HepG2 (cell line): Measurements from ENCODE around the gene HTR3C. TPM values are rescaled to one million over a fixed set of nuclear protein-coding genes. Genes with fewer than 3 reads are reported as not detected.
"Not testable (repeated sequence)": the region's sequence is repeated elsewhere in the genome, so short reads cannot be mapped to it uniquely, and the experiment has no call there.

Experiments used
- ATAC-seq: fragments of 200-7000 bp; cut with Tn5 transposase; 3 replicates; pipeline ENCODE4 v1.9.1; 2020; ENCODE audit warnings: mild to moderate bottlenecking, moderate library complexity
- BruUV-seq: library from RNA; stranded (reverse); fragments of 400-500 nt; replicated peaks from 2 replicates; lab custom pipeline; 2021; lab: Mats Ljungman, UMichigan
- CTCF ChIA-PET: fragments of 300-600 bp; formaldehyde crosslinking; extraction: SDS; loops from one replicate; lab custom pipeline; 2021; ENCODE audit warnings: low total read pairs, inconsistent platforms, low intra/inter-chr PET ratio; lab: Yijun Ruan, JAX
- POLR2A ChIA-PET: fragments of 350-600 bp; sonication (Branson Sonifier 250); formaldehyde crosslinking; loops from one replicate; lab custom pipeline; 2020; ENCODE audit warnings: antibody characterized with exemption, inconsistent platforms; lab: Yijun Ruan, JAX
- DNase-seq: peaks from one replicate; pipeline ENCODE4 v3.0.0-alpha.2; 2015; ENCODE audit warnings: low spot score
- FAIRE-seq: peaks from 3 replicates; lab custom pipeline; 2011; peaks lifted over from hg19 to GRCh38; lab: Jason Lieb, UNC
- H2AFZ ChIP-seq: one replicate; pipeline ENCODE4 v1.6.1; 2011; ENCODE audit warnings: low read length, inconsistent platforms
- H3K27ac ChIP-seq: fragments of 300-600 bp; 3 replicates; pipeline ENCODE4 v1.8.0; 2011; ENCODE audit warnings: mixed run types, mild to moderate bottlenecking, mixed read lengths, low read length, inconsistent platforms; ENCODE audit not compliant: insufficient read depth; ENCODE audit errors: extremely low read length
- H3K27me3 ChIP-seq, 2 experiments: fragments of 200-600 bp in 1 of 2; 2 replicates in 1 of 2; 3 replicates in 1 of 2; pipeline versions ENCODE4 v1.6.0 to v1.8.0; 2011; ENCODE audit warnings: low read length in 2 of 2, mild to moderate bottlenecking in 2 of 2, moderate library complexity in 2 of 2, inconsistent platforms in 1 of 2; ENCODE audit not compliant: insufficient read depth in 2 of 2, control insufficient read depth in 1 of 2
- H3K36me3 ChIP-seq, 2 experiments: fragments of 200-600 bp in 1 of 2; replicated peaks in 1 of 2; 2 replicates in 1 of 2; 3 replicates in 1 of 2; pipeline versions ENCODE4 v1.5.1 to v1.8.0; 2011; ENCODE audit warnings: low read length in 2 of 2, inconsistent platforms in 1 of 2; ENCODE audit not compliant: insufficient read depth in 2 of 2, control insufficient read depth in 1 of 2
- H3K4me1 ChIP-seq: 2 replicates; pipeline ENCODE4 v1.5.1; 2012; ENCODE audit warnings: low read length, inconsistent platforms; ENCODE audit not compliant: insufficient read depth
- H3K4me2 ChIP-seq: 2 replicates; pipeline ENCODE4 v1.6.0; 2011; ENCODE audit warnings: low read depth, low read length, inconsistent platforms
- H3K4me3 ChIP-seq, 3 experiments: fragments of 200-600 bp in 1 of 3; sonication (generic), shearing (Covaris generic) in 1 of 3; replicated peaks in 1 of 3; 2 replicates each; pipeline ENCODE4 v1.5.1; 2011 to 2016; ENCODE audit warnings: low read length in 3 of 3, inconsistent platforms in 2 of 3, low read depth in 2 of 3, mild to moderate bottlenecking in 2 of 3, control low read depth in 1 of 3, mixed read lengths in 1 of 3; ENCODE audit not compliant: insufficient read depth in 1 of 3
- H3K79me2 ChIP-seq: one replicate; pipeline ENCODE4 v1.6.1; 2011; ENCODE audit warnings: low read length, inconsistent platforms; ENCODE audit not compliant: insufficient read depth
- H3K9ac ChIP-seq: 2 replicates; pipeline ENCODE4 v1.6.0; 2011; ENCODE audit warnings: mild to moderate bottlenecking, low read depth, low read length, inconsistent platforms; ENCODE audit not compliant: insufficient read depth
- H3K9me3 ChIP-seq: 2 replicates; pipeline ENCODE4 v1.5.1; 2012; ENCODE audit warnings: mild to moderate bottlenecking, low read length
- H4K20me1 ChIP-seq: 2 replicates; pipeline ENCODE4 v1.6.0; 2011; ENCODE audit warnings: inconsistent platforms, mild to moderate bottlenecking, low read length, moderate library complexity; ENCODE audit not compliant: insufficient read depth
- ETS1 ChIP-seq: sonication (generic); formaldehyde crosslinking; IDR thresholded peaks from 2 replicates; pipeline ENCODE4 v1.4.0; 2020; ENCODE audit warnings: missing genetic modification reagents
- FOXA1 ChIP-seq, 2 experiments: fragments of 450-650 bp in 1 of 2; sonication (generic) in 1 of 2; formaldehyde crosslinking in 1 of 2; IDR thresholded peaks; 2 replicates each; pipeline versions ENCODE4 v1.4.0 to v1.6.1; 2016 to 2020; ENCODE audit warnings: missing genetic modification reagents in 1 of 2
- KAT8 ChIP-seq: IDR thresholded peaks from 2 replicates; pipeline ENCODE4 v1.6.1; 2016; ENCODE audit warnings: missing genetic modification reagents, missing compliant biosample characterization
- KLF16 ChIP-seq, 2 experiments: sonication (generic) in 1 of 2; formaldehyde crosslinking in 1 of 2; IDR thresholded peaks; 2 replicates each; pipeline versions ENCODE4 v1.6.1 to v1.8.0; 2016 to 2023; ENCODE audit warnings: missing genetic modification reagents in 2 of 2, missing compliant biosample characterization in 1 of 2
- NR0B2 ChIP-seq: sonication (generic); formaldehyde crosslinking; IDR thresholded peaks from 2 replicates; pipeline ENCODE4 v1.4.0; 2020; ENCODE audit warnings: mild to moderate bottlenecking, missing genetic modification reagents
- REST ChIP-seq, 2 experiments: IDR thresholded peaks; 2 replicates each; pipeline ENCODE4 v1.6.1; 2011 to 2012; ENCODE audit warnings: low read length in 2 of 2, borderline replicate concordance in 1 of 2, low read depth in 1 of 2, mild to moderate bottlenecking in 1 of 2, moderate library complexity in 1 of 2
- ZFYVE20 ChIP-seq: sonication (generic); formaldehyde crosslinking; IDR thresholded peaks from 2 replicates; pipeline ENCODE4 v1.8.0; 2023; ENCODE audit warnings: low read depth, mild to moderate bottlenecking, moderate library complexity, missing genetic modification reagents, borderline replicate concordance
- ZNF512B ChIP-seq: sonication (generic); formaldehyde crosslinking; IDR thresholded peaks from 2 replicates; pipeline ENCODE4 v1.5.1; 2020; ENCODE audit warnings: missing genetic modification reagents, mild to moderate bottlenecking, borderline replicate concordance
- WGBS: methylation state at CpG from one replicate; pipeline ENCODE4 v1.1.6; 2017; ENCODE audit warnings: low lambda C conversion rate; 5-methylcytosine and 5-hydroxymethylcytosine counted together
- in situ Hi-C: cut with HindIII; loops from 2 replicates; pipeline ENCODE4 v1.10.0; 2017; ENCODE audit warnings: low pct_unique_long_range_greater_than_20kb; ENCODE audit not compliant: extremely low pct_ligation_motif_present
- intact Hi-C: fragments of 100-400 bp; cut with micrococcal nuclease; formaldehyde crosslinking; loops from one replicate; pipeline ENCODE4 v1.10.0; 2022; ENCODE audit not compliant: unreplicated experiment
- polyA plus RNA-seq, 8 experiments: library from polyadenylated mRNA; depleted of rRNA in 3 of 8; stranded (reverse) in 7 of 8; unstranded in 1 of 8; fragments of >200 nt; fragmentation: Illumina TruSeq in 4 of 8; extraction: Trizol in 4 of 8; gene quantifications; 2 replicates each; pipeline versions ENCODE4 v1.2.1 to v1.2.3, GENCODE V29; 2011 to 2016; ENCODE audit warnings: low read depth in 4 of 8, missing spikeins in 1 of 8, mixed read lengths in 1 of 8; ENCODE audit not compliant: insufficient read depth in 1 of 8
- total RNA-seq, 5 experiments: library from RNA; depleted of rRNA; stranded (reverse); fragments of >200 nt; fragmentation: Illumina TruSeq; extraction: Trizol; gene quantifications; 2 replicates each; pipeline ENCODE4 v1.2.3, GENCODE V29; 2016; ENCODE audit warnings: low read depth in 1 of 5

Gene HTR3C
- total and polyA plus RNA-seq, 2 of the 13 experiments (the other 11 are each of a cell fraction or from before 2014, with no cell fraction given): not detected

GRCh38 chr3:184071142-184071541 lies 18.3 kb downstream of the HTR3C start:
- ATAC-seq, H3K27ac ChIP-seq, H3K4me2 ChIP-seq, H3K27me3 ChIP-seq, CTCF ChIA-PET, FAIRE-seq, H3K4me3 ChIP-seq, H3K4me1 ChIP-seq, intact Hi-C loops, BruUV-seq, H3K9me3 ChIP-seq, H3K9ac ChIP-seq, H3K36me3 ChIP-seq, in situ Hi-C loops, POLR2A ChIA-PET, H2AFZ ChIP-seq, H3K79me2 ChIP-seq, DNase-seq, H4K20me1 ChIP-seq: not testable (repeated sequence)
- WGBS: 22% methylated on average over 7 of the region's 7 CpGs

- ATAC-seq (no peak), DNase-seq (no peak), FAIRE-seq (no peak)
- Histone ChIP-seq H3K27me3 (peaks cover 0 to 3% of the 10 kb centered on the region in 2 experiments; a peak in 1 of 5 replicates), H3K27ac (no peak overlapping the region), H3K9ac (no peak overlapping the region), H2AFZ (no peak overlapping the region), H3K4me3 (no peak overlapping the region), H3K4me2 (no peak overlapping the region), H3K79me2 (no peaks in the 10 kb centered on the region), H3K4me1 (no peaks in the 10 kb centered on the region), H4K20me1 (no peaks in the 10 kb centered on the region), H3K9me3 (no peaks in the 10 kb centered on the region; the same call in 1 of the 2 replicates), H3K36me3 (no peaks in the 10 kb centered on the region)
- WGBS: 16% methylated on average over 4 of the region's 4 CpGs
- ChIA-PET CTCF (no interaction called here), POLR2A (no interaction called here)
- in situ Hi-C loops (no loop called here), intact Hi-C loops (no loop called here)
- no TSS peak for BruUV-seq
- no peak for TF ChIP-seq FOXA1 (IDR thresholded peaks at IDR 0.05)
- no peak for TF ChIP-seq FOXA1 (CRISPR knock-in tag; IDR thresholded peaks at IDR 0.05)
- TF ChIP-seq NR0B2 (CRISPR knock-in tag): no peak
- TF ChIP-seq REST (IDR thresholded peaks at IDR 0.05; ENCODE audit: borderline replicate concordance in 1 of 2, low read depth in 1 of 2, low read length in 2 of 2): no peak
- TF ChIP-seq ETS1 (CRISPR knock-in tag): no peak
- no peak for TF ChIP-seq KAT8
- no peak for TF ChIP-seq ZFYVE20 (CRISPR knock-in tag)
- TF ChIP-seq ZNF512B (CRISPR knock-in tag): no peak
- TF ChIP-seq KLF16 (CRISPR knock-in tag; IDR thresholded peaks at IDR 0.05): no peak
Observed at GRCh38 chr3:184073621-184074020, 20.8 kb downstream of the HTR3C start.
